GM12892 (cell line): ENCODE data around the gene PIK3CA.

ENCODE experiments used
- DNase-seq: peaks from one replicate; pipeline ENCODE4 v3.0.0; 2011; ENCODE audit not compliant: insufficient read length
- FAIRE-seq: peaks from 2 replicates; lab custom pipeline; 2011; peaks lifted over from hg19 to GRCh38; lab: Jason Lieb, UNC
- POLR2A ChIP-seq: IDR thresholded peaks from 2 replicates; pipeline ENCODE4 v1.6.1; 2011; ENCODE audit warnings: low read depth, low read length, control low read depth
- POLR2AphosphoS5 ChIP-seq: IDR thresholded peaks from 2 replicates; pipeline ENCODE4 v1.6.1; 2011; ENCODE audit warnings: low read depth, low read length, control low read depth
- TAF1 ChIP-seq: IDR thresholded peaks from 2 replicates; pipeline ENCODE4 v1.6.1; 2011; ENCODE audit warnings: low read depth, mild to moderate bottlenecking, control low read depth, low read length, borderline replicate concordance

The PIK3CA gene

GRCh38 chr3:179163503-179163902 lies 15.3 kb downstream of the PIK3CA start:
- TF ChIP-seq TAF1 (no peak), POLR2A (no peak), POLR2AphosphoS5 (no peak)
- DNase-seq (no peak), FAIRE-seq (no peak)

- DNase-seq = no peak
- FAIRE-seq = no peak
- TF ChIP-seq POLR2A (no peak), TAF1 (no peak), POLR2AphosphoS5 (no peak)
Observed at GRCh38 chr3:179164857-179165256, 16.7 kb downstream of the PIK3CA start.

GRCh38 chr3:179166561-179167201 lies 18.5 kb downstream of the PIK3CA start:
- no peak for DNase-seq
- TF ChIP-seq TAF1 = no peak
- TF ChIP-seq POLR2AphosphoS5 = no peak
- TF ChIP-seq POLR2A = no peak
- peak; percentile 40 for FAIRE-seq

- no peak for FAIRE-seq
- TF ChIP-seq POLR2AphosphoS5 (no peak), TAF1 (no peak), POLR2A (no peak)
- no peak for DNase-seq
Observed at GRCh38 chr3:179168918-179169317, 20.8 kb downstream of the PIK3CA start.

GRCh38 chr3:179172546-179172945 lies 24.4 kb downstream of the PIK3CA start:
- TF ChIP-seq POLR2A = no peak
- no peak for TF ChIP-seq TAF1
- TF ChIP-seq POLR2AphosphoS5 = no peak
- FAIRE-seq (no peak), DNase-seq (no peak)

GRCh38 chr3:179174316-179174715 lies 26.2 kb downstream of the PIK3CA start:
- no peak for DNase-seq
- TF ChIP-seq POLR2AphosphoS5 (no peak), TAF1 (no peak), POLR2A (no peak)
- FAIRE-seq = peak; percentile 77

GRCh38 chr3:179174898-179175297 lies 26.7 kb downstream of the PIK3CA start:
- peak; percentile 63 for FAIRE-seq

GRCh38 chr3:179175358-179175757 lies 27.2 kb downstream of the PIK3CA start:
- FAIRE-seq (no peak), DNase-seq (no peak)
- no peak for TF ChIP-seq POLR2A
- no peak for TF ChIP-seq POLR2AphosphoS5
- TF ChIP-seq TAF1 = no peak

More at GRCh38 chr3:179174898-179175297, 26.7 kb downstream of the PIK3CA start:
- no peak for DNase-seq
- TF ChIP-seq POLR2AphosphoS5 (no peak), TAF1 (no peak), POLR2A (no peak)

GRCh38 chr3:179177611-179178010 lies 29.5 kb downstream of the PIK3CA start:
- no peak for FAIRE-seq

GRCh38 chr3:179179256-179179655 lies 31.1 kb downstream of the PIK3CA start:
- no peak for TF ChIP-seq POLR2A
- DNase-seq = no peak
- no peak for FAIRE-seq

More at GRCh38 chr3:179177611-179178010, 29.5 kb downstream of the PIK3CA start:
- DNase-seq = no peak
- no peak for TF ChIP-seq TAF1
- TF ChIP-seq POLR2AphosphoS5 = no peak
- TF ChIP-seq POLR2A = no peak

- peak; percentile 76 for FAIRE-seq
- TF ChIP-seq POLR2AphosphoS5 = no peak
- no peak for TF ChIP-seq POLR2A
- no peak for TF ChIP-seq TAF1
- DNase-seq = no peak
Observed at GRCh38 chr3:179179979-179180759, 32.0 kb downstream of the PIK3CA start.
